HFF-Myc (cell line): ENCODE data around the gene ZBP1.

ENCODE experiments used
- DNase-seq: peaks from one replicate; pipeline ENCODE4 v3.0.0-alpha.2; 2011; ENCODE audit warnings: low read depth; ENCODE audit errors: extremely low read depth
- H3K4me3 ChIP-seq: replicated peaks from 2 replicates; pipeline ENCODE4 v1.5.1; 2011; ENCODE audit warnings: low read depth, mild to moderate bottlenecking, control low read depth, low read length
- CTCF ChIP-seq: IDR thresholded peaks from 2 replicates; pipeline ENCODE4 v1.5.1; 2012; ENCODE audit warnings: mild to moderate bottlenecking, low read depth, low read length, control low read depth; ENCODE audit errors: missing control alignments

ZBP1 gene

GRCh38 chr20:57595041-57596030 is 24.9 kb downstream of the ZBP1 start:
- H3K4me3 ChIP-seq, result no peak overlapping the region
- no peak for DNase-seq
- TF ChIP-seq CTCF, result peak; percentile 4

- no peak for DNase-seq
- no peak overlapping the region for H3K4me3 ChIP-seq
- peak; percentile 79 for TF ChIP-seq CTCF
Observed at GRCh38 chr20:57594092-57594951, 25.9 kb downstream of the ZBP1 start.

GRCh38 chr20:57593134-57593886 is 26.9 kb downstream of the ZBP1 start:
- H3K4me3 ChIP-seq, result no peak overlapping the region
- TF ChIP-seq CTCF, result no peak
- no peak for DNase-seq

- no peak for DNase-seq
- H3K4me3 ChIP-seq, result no peak overlapping the region
- TF ChIP-seq CTCF, result no peak
Observed at GRCh38 chr20:57592263-57593092, 27.7 kb downstream of the ZBP1 start.

- H3K4me3 ChIP-seq, result no peak overlapping the region
- no peak for DNase-seq
- TF ChIP-seq CTCF, result no peak
Observed at GRCh38 chr20:57591289-57592229, 28.7 kb downstream of the ZBP1 start.
